ENCODE results near the gene LHFPL3.

GRCh38 chr7:104362756-104363155 is 34.4 kb downstream of the LHFPL3 start:
- TF ChIP-seq TAF1 (IDR thresholded peaks at IDR 0.05; ENCODE audit: borderline replicate concordance, low read depth, low read length) (no peak), SIN3A (IDR thresholded peaks at IDR 0.05; ENCODE audit: borderline replicate concordance, low read depth, low read length) (no peak), REST (IDR thresholded peaks at IDR 0.05; ENCODE audit: low read depth, low read length) (no peak), CTCF (IDR thresholded peaks at IDR 0.05) (no peak)

Measured in SK-N-SH (cell line).